IMR-90 (cell line): ENCODE results near the gene ASPRV1. TPM values are rescaled to one million over a fixed set of nuclear protein-coding genes. Genes with fewer than 3 reads are reported as not detected.

Source experiments
- ATAC-seq: fragments of 200-7000 bp; cut with Tn5 transposase; 2 replicates; pipeline ENCODE4 v1.9.1; 2020; ENCODE audit warnings: low read depth, mild to moderate bottlenecking, moderate library complexity
- BruUV-seq: library from RNA; stranded (reverse); fragments of 400-500 nt; replicated peaks from 2 replicates; lab custom pipeline; 2021; lab: Mats Ljungman, UMichigan
- CTCF ChIA-PET: fragments of 300-600 bp; formaldehyde crosslinking; extraction: SDS; loops from one replicate; lab custom pipeline; 2021; ENCODE audit warnings: antibody characterized with exemption; lab: Yijun Ruan, JAX
- POLR2A ChIA-PET: fragments of 300-600 bp; sonication (Branson Sonifier 250); formaldehyde crosslinking; loops from one replicate; lab custom pipeline; 2022; ENCODE audit warnings: antibody characterized with exemption; ENCODE audit not compliant: unreplicated experiment; lab: Charles Lee
- DNase-seq: peaks from one replicate; pipeline ENCODE4 v3.0.0; 2013
- H2AFZ ChIP-seq: replicated peaks from 2 replicates; pipeline ENCODE3; 2013; ENCODE audit warnings: low read length, mild to moderate bottlenecking; ENCODE audit not compliant: poor library complexity
- H2AK5ac ChIP-seq: 2 replicates; pipeline ENCODE4 v1.6.1; 2013; ENCODE audit warnings: low read depth, low read length, inconsistent platforms
- H2AK9ac ChIP-seq: replicated peaks from 2 replicates; pipeline ENCODE3; 2013; ENCODE audit warnings: mild to moderate bottlenecking, low read depth, low read length, moderate library complexity; ENCODE audit not compliant: poor library complexity
- H2BK120ac ChIP-seq: 2 replicates; pipeline ENCODE4 v1.6.1; 2013; ENCODE audit warnings: low read depth, low read length, inconsistent platforms
- H2BK15ac ChIP-seq: 3 replicates; pipeline ENCODE4 v1.6.1; 2013; ENCODE audit warnings: low read depth, low read length, inconsistent platforms
- H2BK20ac ChIP-seq: 2 replicates; pipeline ENCODE4 v1.6.1; 2013; ENCODE audit warnings: low read depth, mild to moderate bottlenecking, inconsistent platforms, low read length, moderate library complexity
- H2BK5ac ChIP-seq: 2 replicates; pipeline ENCODE4 v1.6.1; 2013; ENCODE audit warnings: mild to moderate bottlenecking, low read depth, low read length, inconsistent platforms; ENCODE audit not compliant: poor library complexity, severe bottlenecking
- H3K14ac ChIP-seq: replicated peaks from 2 replicates; pipeline ENCODE4 v1.6.1; 2013; ENCODE audit warnings: low read depth, low read length, inconsistent platforms
- H3K18ac ChIP-seq: 2 replicates; pipeline ENCODE4 v1.6.1; 2013; ENCODE audit warnings: low read depth, low read length, control low read depth
- H3K23ac ChIP-seq: 2 replicates; pipeline ENCODE4 v1.6.1; 2013; ENCODE audit warnings: low read depth, low read length, inconsistent platforms
- H3K27ac ChIP-seq: 2 replicates; pipeline ENCODE4 v1.5.1; 2013; ENCODE audit warnings: mild to moderate bottlenecking, control low read depth, low read length; ENCODE audit not compliant: insufficient read depth
- H3K27me3 ChIP-seq: 2 replicates; pipeline ENCODE4 v1.6.1; 2013; ENCODE audit warnings: low read length; ENCODE audit not compliant: control insufficient read depth, insufficient read depth
- H3K36me3 ChIP-seq: 2 replicates; pipeline ENCODE4 v1.6.1; 2013; ENCODE audit warnings: low read length, mixed read lengths; ENCODE audit not compliant: control insufficient read depth, insufficient read depth
- H3K4ac ChIP-seq: 2 replicates; pipeline ENCODE4 v1.6.1; 2013; ENCODE audit warnings: low read depth, low read length, inconsistent platforms
- H3K4me1 ChIP-seq: 2 replicates; pipeline ENCODE4 v1.6.1; 2013; ENCODE audit warnings: low read length, mixed read lengths; ENCODE audit not compliant: control insufficient read depth, insufficient read depth
- H3K4me2 ChIP-seq: 2 replicates; pipeline ENCODE4 v1.6.1; 2013; ENCODE audit warnings: low read depth, mild to moderate bottlenecking, control low read depth, low read length, moderate library complexity
- H3K4me3 ChIP-seq: 2 replicates; pipeline ENCODE4 v1.5.1; 2013; ENCODE audit warnings: low read depth, mild to moderate bottlenecking, control low read depth, low read length, moderate library complexity; ENCODE audit not compliant: insufficient read depth
- H3K56ac ChIP-seq: 2 replicates; pipeline ENCODE4 v1.6.1; 2013; ENCODE audit warnings: low read length, inconsistent platforms; ENCODE audit not compliant: insufficient read depth; ENCODE audit errors: extremely low read depth
- H3K79me1 ChIP-seq, 2 experiments: 2 replicates each; pipeline ENCODE4 v1.6.1; 2013; ENCODE audit warnings: low read length in 2 of 2, inconsistent platforms in 1 of 2, low read depth in 1 of 2
- H3K9ac ChIP-seq: 2 replicates; pipeline ENCODE4 v1.6.1; 2013; ENCODE audit warnings: low read depth, low read length, control low read depth
- H3K9me1 ChIP-seq: 2 replicates; pipeline ENCODE4 v1.6.1; 2013; ENCODE audit warnings: low read length, inconsistent platforms; ENCODE audit not compliant: insufficient read depth
- H3K9me3 ChIP-seq: 2 replicates; pipeline ENCODE4 v1.6.1; 2013; ENCODE audit warnings: low read length; ENCODE audit not compliant: control insufficient read depth, insufficient read depth
- H4K20me1 ChIP-seq: 2 replicates; pipeline ENCODE4 v1.6.1; 2013; ENCODE audit warnings: low read length, inconsistent platforms; ENCODE audit not compliant: insufficient read depth
- H4K5ac ChIP-seq: 2 replicates; pipeline ENCODE4 v1.6.1; 2013; ENCODE audit warnings: mild to moderate bottlenecking, low read depth, low read length, control low read depth
- H4K8ac ChIP-seq, 2 experiments: 2 replicates each; pipeline ENCODE4 v1.6.1; 2013; ENCODE audit warnings: low read depth in 2 of 2, low read length in 2 of 2, control low read depth in 1 of 2, inconsistent platforms in 1 of 2
- H4K91ac ChIP-seq: 2 replicates; pipeline ENCODE4 v1.6.1; 2013; ENCODE audit warnings: low read depth, low read length, inconsistent platforms; ENCODE audit not compliant: insufficient read depth
- CHD1 ChIP-seq: IDR thresholded peaks from 2 replicates; pipeline ENCODE4 v1.6.1; 2012; ENCODE audit warnings: low read depth, low read length, improper control_type of control experiment
- FOS ChIP-seq: fragments of 150-350 bp; IDR thresholded peaks from 2 replicates; pipeline ENCODE4 v1.6.1; 2016; ENCODE audit warnings: low read depth, low read length
- MAZ ChIP-seq: IDR thresholded peaks from 2 replicates; pipeline ENCODE4 v1.6.1; 2012; ENCODE audit warnings: low read depth, mild to moderate bottlenecking, low read length, improper control_type of control experiment, moderate library complexity, borderline replicate concordance
- NFE2L2 ChIP-seq: fragments of 150-350 bp; IDR thresholded peaks from 2 replicates; pipeline ENCODE4 v1.6.1; 2016; ENCODE audit warnings: low read depth, mild to moderate bottlenecking, low read length
- RFX5 ChIP-seq: IDR thresholded peaks from 2 replicates; pipeline ENCODE4 v1.8.0; 2012; ENCODE audit warnings: low read depth, mild to moderate bottlenecking, low read length, moderate library complexity
- SMC3 ChIP-seq: fragments of 150-350 bp; IDR thresholded peaks from 2 replicates; pipeline ENCODE4 v1.6.1; 2016; ENCODE audit warnings: low read depth, mild to moderate bottlenecking, antibody characterized with exemption, low read length, moderate library complexity
- WGBS, 2 experiments: methylation state at CpG; one replicate each; pipeline versions ENCODE4 v1.1.5 to v1.1.7; 2013; ENCODE audit warnings: missing lambda C conversion rate in 2 of 2; ENCODE audit not compliant: insufficient read length in 1 of 2; ENCODE audit errors: extremely low coverage in 2 of 2; 5-methylcytosine and 5-hydroxymethylcytosine counted together
- dilution Hi-C: fragments of 300-500 bp; cut with HindIII; formaldehyde crosslinking; loops from one replicate; pipeline ENCODE4 v1.14.3; 2018; ENCODE audit warnings: low sequenced_read_pairs; ENCODE audit not compliant: unreplicated experiment
- in situ Hi-C: fragments of 300-500 bp; cut with MboI; formaldehyde crosslinking; loops from 3 replicates; pipeline ENCODE4 v1.14.3; 2019; ENCODE audit warnings: low sequenced_read_pairs, inconsistent platforms, mixed read lengths
- intact Hi-C: fragments of 100-400 bp; cut with micrococcal nuclease; formaldehyde crosslinking; loops from 2 replicates; pipeline ENCODE4 v1.10.0; 2022
- polyA plus RNA-seq, 3 experiments: library from polyadenylated mRNA; depleted of rRNA; stranded (reverse); fragments of >200 nt; gene quantifications; 2 replicates each; pipeline ENCODE4 v1.2.3, GENCODE V29; 2012; ENCODE audit warnings: low replicate concordance in 1 of 3
- total RNA-seq: library from RNA; depleted of rRNA; stranded (reverse); fragments of >200 nt; gene quantifications from 2 replicates; pipeline ENCODE4 v1.2.3, GENCODE V29; 2012
- TF ChIP-seq, protein P1 (sequence below): fragments of 150-350 bp; IDR thresholded peaks from 2 replicates; pipeline ENCODE4 v1.6.1; 2017; ENCODE audit warnings: mild to moderate bottlenecking, antibody characterized with exemption, low read length, low read depth

The ASPRV1 gene
- total and polyA plus RNA-seq, 2 of the 4 experiments (the other 2 are of a cell fraction): 0.14 to 0.18 TPM

DNA sequence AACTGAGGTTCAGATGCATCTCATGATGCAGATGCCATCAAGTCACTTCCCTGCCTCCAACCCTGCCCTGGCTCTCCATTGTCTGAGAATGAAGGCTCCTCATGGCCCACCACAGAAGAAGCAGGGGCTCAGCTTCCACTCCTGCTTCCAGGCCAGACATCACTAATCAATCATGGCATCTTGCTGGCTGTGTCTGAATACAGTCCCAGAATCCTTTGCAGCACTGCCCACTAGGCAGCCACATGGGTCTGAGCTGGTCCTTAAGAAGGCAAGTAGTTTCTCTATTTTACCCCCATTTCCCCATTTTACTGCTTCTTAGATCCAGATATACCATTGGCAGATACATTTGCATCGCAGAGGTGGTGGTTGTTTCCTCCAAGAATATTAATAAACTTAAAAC is 7.3 kb downstream of the ASPRV1 start:
- TF ChIP-seq SMC3 (no peak), NFE2L2 (no peak), CHD1 (no peak), MAZ (no peak), RFX5 (no peak), FOS (no peak)
- TF ChIP-seq, protein P1, sequence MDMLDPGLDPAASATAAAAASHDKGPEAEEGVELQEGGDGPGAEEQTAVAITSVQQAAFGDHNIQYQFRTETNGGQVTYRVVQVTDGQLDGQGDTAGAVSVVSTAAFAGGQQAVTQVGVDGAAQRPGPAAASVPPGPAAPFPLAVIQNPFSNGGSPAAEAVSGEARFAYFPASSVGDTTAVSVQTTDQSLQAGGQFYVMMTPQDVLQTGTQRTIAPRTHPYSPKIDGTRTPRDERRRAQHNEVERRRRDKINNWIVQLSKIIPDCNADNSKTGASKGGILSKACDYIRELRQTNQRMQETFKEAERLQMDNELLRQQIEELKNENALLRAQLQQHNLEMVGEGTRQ: no peak
- dilution Hi-C loops (no loop called here), in situ Hi-C loops (no loop called here), intact Hi-C loops (no loop called here)
- Histone ChIP-seq H2BK20ac (no peak overlapping the region), H2AK5ac (no peak overlapping the region), H3K23ac (no peak overlapping the region), H3K9me1 (peaks cover 6% of the 10 kb centered on the region; the same call in 1 of the 2 replicates), H3K4ac (no peak overlapping the region), H3K4me2 (no peak overlapping the region), H3K36me3 (no peaks in the 10 kb centered on the region), H3K4me3 (no peak overlapping the region), H3K9me3 (no peaks in the 10 kb centered on the region), H3K9ac (no peak overlapping the region), H4K8ac (no peak overlapping the region), H2AK9ac (no peak overlapping the region), H3K79me1 (no peaks in the 10 kb centered on the region), H2BK5ac (no peak overlapping the region), H2BK120ac (no peak overlapping the region), H4K20me1 (no peaks in the 10 kb centered on the region), H3K56ac (no peak overlapping the region), H3K4me1 (no peaks in the 10 kb centered on the region), H3K27me3 (peaks cover 27% of the 10 kb centered on the region), H2AFZ (no peak overlapping the region), H4K91ac (no peak overlapping the region), H3K18ac (no peak overlapping the region), H3K14ac (no peak overlapping the region), H2BK15ac (no peak overlapping the region), H3K27ac (no peak overlapping the region), H4K5ac (no peak overlapping the region)
- DNase-seq (no peak), ATAC-seq (no peak)
- WGBS, 2 experiments: no CpG with 5 or more reads among the region's 1 CpG
- POLR2A ChIA-PET: no interaction called here
- CTCF ChIA-PET: interaction anchor here (0.8 kb wide), 1 partner anchor 7 kb away, joined by 3 read pairs; no protein-coding TSS in a partner anchor
- no TSS peak for BruUV-seq
